ENCODE data around the gene ATL3. TPM values are rescaled to one million over a fixed set of nuclear protein-coding genes. Genes with fewer than 3 reads are reported as not detected.

ATL3 gene
- total and polyA plus RNA-seq, 2 of the 13 experiments (the other 11 are each of a cell fraction or from before 2014, with no cell fraction given), result not detected

DNA sequence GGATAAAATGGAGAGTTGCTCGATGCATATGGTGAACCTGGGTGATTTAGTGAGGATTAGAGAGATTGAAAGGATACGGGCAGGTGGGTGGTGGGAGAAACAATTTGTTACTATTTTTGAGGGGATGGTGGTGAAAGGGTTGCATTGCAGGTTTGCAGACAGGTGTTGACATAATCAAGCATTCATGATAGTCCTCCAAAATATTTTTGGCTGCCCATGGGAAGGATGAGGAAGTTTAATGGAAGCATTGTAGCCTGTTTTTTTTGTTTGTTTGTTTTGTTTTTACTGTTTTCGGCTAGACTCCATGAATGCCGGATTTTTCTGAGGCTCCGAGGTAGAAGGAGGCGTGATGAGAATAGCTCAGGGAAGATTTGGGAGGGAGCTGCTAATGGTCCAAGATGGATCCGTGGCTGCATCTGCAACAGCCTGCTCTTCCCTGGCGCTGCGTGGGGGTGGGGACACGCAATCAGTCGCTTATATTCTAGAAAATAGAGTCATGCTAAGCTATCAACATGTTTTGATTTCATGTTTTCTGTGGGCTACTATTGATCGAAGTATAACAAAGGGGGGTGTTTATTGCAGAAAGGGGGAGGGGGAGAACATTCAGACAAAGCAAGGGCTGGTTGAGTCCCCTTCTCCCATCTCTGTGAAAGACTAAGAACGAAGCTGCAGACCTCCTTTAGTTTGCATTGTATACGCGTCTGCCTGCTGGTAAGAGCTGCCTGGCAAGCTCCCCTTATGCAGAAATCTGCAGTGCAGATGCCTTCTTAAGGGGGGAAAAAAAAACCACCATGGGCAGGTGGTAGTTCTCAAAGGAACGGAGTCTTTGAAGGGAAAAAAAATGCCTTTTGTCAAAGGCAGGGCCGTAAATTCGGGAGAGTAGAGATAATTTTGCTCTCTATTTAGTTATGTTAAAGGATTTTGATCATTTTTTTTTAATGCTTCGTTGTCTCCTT lies 11.2 kb upstream of the ATL3 start:
- peak; percentile 16; the same call in 2 of the 3 replicates for ATAC-seq
- Histone ChIP-seq H4K20me1 (ENCODE audit: insufficient read depth, low read length) (no peaks in the 10 kb centered on the region; the same call in 1 of the 2 replicates), H3K4me3 (replicated peaks in 1 of 3; ENCODE audit: insufficient read depth in 1 of 3, low read depth in 2 of 3, low read length in 3 of 3) (peak overlapping the region; percentile 78 to 83 (median 79)), H3K79me2 (ENCODE audit: insufficient read depth, low read length) (peaks cover 30% of the 10 kb centered on the region), H3K4me1 (ENCODE audit: insufficient read depth, low read length) (peaks cover 28% of the 10 kb centered on the region), H3K36me3 (replicated peaks in 1 of 2; ENCODE audit: control insufficient read depth in 1 of 2, insufficient read depth in 2 of 2, low read length in 2 of 2) (no peaks in the 10 kb centered on the region), H2AFZ (ENCODE audit: low read length) (no peak overlapping the region), H3K27me3 (ENCODE audit: control insufficient read depth in 1 of 2, insufficient read depth in 2 of 2, low read length in 2 of 2) (peaks cover 0 to 4% of the 10 kb centered on the region in 2 experiments; a peak in 2 of 5 replicates), H3K9ac (ENCODE audit: insufficient read depth, low read depth, low read length) (peak overlapping the region; percentile 77), H3K27ac (ENCODE audit: extremely low read length, insufficient read depth, low read length) (peak overlapping the region; percentile 86), H3K9me3 (ENCODE audit: low read length) (no peaks in the 10 kb centered on the region), H3K4me2 (ENCODE audit: low read depth, low read length) (peak overlapping the region; percentile 92)
- intact Hi-C loops (cut with micrococcal nuclease; ENCODE audit: unreplicated experiment) (loop anchor here (5.0 kb wide), 1 partner anchor 55 kb away; no protein-coding TSS in a partner anchor), in situ Hi-C loops (cut with HindIII; ENCODE audit: extremely low pct_ligation_motif_present, low pct_unique_long_range_greater_than_20kb) (no loop called here)
- WGBS (ENCODE audit: low lambda C conversion rate), result 5% methylated on average over 19 of the region's 19 CpGs
- FAIRE-seq, result no peak
- peak; percentile 8 for DNase-seq (ENCODE audit: low spot score)
- POLR2A ChIA-PET, result interaction anchor here (0.6 to 2.8 kb wide), 12 partner anchors 7 to 235 kb away, joined by 3 to 16 read pairs (median 3); partner anchors contain the start of genes RCOR2 and ZFTA
- CTCF ChIA-PET (ENCODE audit: low intra/inter-chr PET ratio, low total read pairs), result no interaction called here
- BruUV-seq (replicated peaks), result TSS peak; percentile 68
- TF ChIP-seq SALL2 (CRISPR knock-in tag; IDR thresholded peaks at IDR 0.05) (no peak), STAT5B (CRISPR knock-in tag; IDR thresholded peaks at IDR 0.05) (no peak), FOXA1 (IDR thresholded peaks at IDR 0.05) (no peak), FOXA1 (CRISPR knock-in tag; IDR thresholded peaks at IDR 0.05) (0 out of 2 replicates have a peak, but pooled peaks have one; percentile 14), KLF13 (CRISPR knock-in tag; IDR thresholded peaks at IDR 0.05) (no peak), SMAD1 (CRISPR knock-in tag; IDR thresholded peaks at IDR 0.05; ENCODE audit: borderline replicate concordance, low read depth) (no peak), SIN3A (IDR thresholded peaks at IDR 0.05; ENCODE audit: borderline replicate concordance, low read depth, low read length) (0 out of 2 replicates have a peak, but pooled peaks have one; percentile 13), MED8 (CRISPR knock-in tag; IDR thresholded peaks at IDR 0.05; ENCODE audit: insufficient replicate concordance) (no peak), SP4 (CRISPR knock-in tag; IDR thresholded peaks at IDR 0.05) (no peak), ZFP36L2 (CRISPR knock-in tag; IDR thresholded peaks at IDR 0.05) (no peak), KDM2A (CRISPR knock-in tag; IDR thresholded peaks at IDR 0.05; ENCODE audit: borderline replicate concordance, low read depth) (no peak), ZNF446 (CRISPR knock-in tag; IDR thresholded peaks at IDR 0.05) (peak; percentile 13; the same call in 1 of the 2 replicates), ZBTB1 (CRISPR knock-in tag; IDR thresholded peaks at IDR 0.05; ENCODE audit: borderline replicate concordance) (no peak), ZNF790 (CRISPR knock-in tag; IDR thresholded peaks at IDR 0.05; ENCODE audit: borderline replicate concordance) (no peak)
- TF ChIP-seq, protein P1, sequence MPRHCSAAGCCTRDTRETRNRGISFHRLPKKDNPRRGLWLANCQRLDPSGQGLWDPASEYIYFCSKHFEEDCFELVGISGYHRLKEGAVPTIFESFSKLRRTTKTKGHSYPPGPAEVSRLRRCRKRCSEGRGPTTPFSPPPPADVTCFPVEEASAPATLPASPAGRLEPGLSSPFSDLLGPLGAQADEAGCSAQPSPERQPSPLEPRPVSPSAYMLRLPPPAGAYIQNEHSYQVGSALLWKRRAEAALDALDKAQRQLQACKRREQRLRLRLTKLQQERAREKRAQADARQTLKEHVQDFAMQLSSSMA (CRISPR knock-in tag; IDR thresholded peaks at IDR 0.05), result no peak
- TF ChIP-seq, protein P2, sequence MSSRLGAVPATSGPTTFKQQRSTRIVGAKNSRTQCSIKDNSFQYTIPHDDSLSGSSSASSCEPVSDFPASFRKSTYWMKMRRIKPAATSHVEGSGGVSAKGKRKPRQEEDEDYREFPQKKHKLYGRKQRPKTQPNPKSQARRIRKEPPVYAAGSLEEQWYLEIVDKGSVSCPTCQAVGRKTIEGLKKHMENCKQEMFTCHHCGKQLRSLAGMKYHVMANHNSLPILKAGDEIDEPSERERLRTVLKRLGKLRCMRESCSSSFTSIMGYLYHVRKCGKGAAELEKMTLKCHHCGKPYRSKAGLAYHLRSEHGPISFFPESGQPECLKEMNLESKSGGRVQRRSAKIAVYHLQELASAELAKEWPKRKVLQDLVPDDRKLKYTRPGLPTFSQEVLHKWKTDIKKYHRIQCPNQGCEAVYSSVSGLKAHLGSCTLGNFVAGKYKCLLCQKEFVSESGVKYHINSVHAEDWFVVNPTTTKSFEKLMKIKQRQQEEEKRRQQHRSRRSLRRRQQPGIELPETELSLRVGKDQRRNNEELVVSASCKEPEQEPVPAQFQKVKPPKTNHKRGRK (CRISPR knock-in tag; IDR thresholded peaks at IDR 0.05), result no peak
- TF ChIP-seq, protein P3, sequence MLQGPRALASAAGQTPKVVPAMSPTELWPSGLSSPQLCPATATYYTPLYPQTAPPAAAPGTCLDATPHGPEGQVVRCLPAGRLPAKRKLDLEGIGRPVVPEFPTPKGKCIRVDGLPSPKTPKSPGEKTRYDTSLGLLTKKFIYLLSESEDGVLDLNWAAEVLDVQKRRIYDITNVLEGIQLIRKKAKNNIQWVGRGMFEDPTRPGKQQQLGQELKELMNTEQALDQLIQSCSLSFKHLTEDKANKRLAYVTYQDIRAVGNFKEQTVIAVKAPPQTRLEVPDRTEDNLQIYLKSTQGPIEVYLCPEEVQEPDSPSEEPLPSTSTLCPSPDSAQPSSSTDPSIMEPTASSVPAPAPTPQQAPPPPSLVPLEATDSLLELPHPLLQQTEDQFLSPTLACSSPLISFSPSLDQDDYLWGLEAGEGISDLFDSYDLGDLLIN (CRISPR knock-in tag; IDR thresholded peaks at IDR 0.05; ENCODE audit: borderline replicate concordance), result no peak
- TF ChIP-seq, protein P4, sequence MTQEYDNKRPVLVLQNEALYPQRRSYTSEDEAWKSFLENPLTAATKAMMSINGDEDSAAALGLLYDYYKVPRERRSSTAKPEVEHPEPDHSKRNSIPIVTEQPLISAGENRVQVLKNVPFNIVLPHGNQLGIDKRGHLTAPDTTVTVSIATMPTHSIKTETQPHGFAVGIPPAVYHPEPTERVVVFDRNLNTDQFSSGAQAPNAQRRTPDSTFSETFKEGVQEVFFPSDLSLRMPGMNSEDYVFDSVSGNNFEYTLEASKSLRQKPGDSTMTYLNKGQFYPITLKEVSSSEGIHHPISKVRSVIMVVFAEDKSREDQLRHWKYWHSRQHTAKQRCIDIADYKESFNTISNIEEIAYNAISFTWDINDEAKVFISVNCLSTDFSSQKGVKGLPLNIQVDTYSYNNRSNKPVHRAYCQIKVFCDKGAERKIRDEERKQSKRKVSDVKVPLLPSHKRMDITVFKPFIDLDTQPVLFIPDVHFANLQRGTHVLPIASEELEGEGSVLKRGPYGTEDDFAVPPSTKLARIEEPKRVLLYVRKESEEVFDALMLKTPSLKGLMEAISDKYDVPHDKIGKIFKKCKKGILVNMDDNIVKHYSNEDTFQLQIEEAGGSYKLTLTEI (CRISPR knock-in tag; conservative IDR thresholded peaks at IDR 0.05), result no peak

Measured in HepG2 (cell line).